HG02870 (cell line): ENCODE data around the gene TSPAN32.
"Not testable (repeated sequence)": the region's sequence is repeated elsewhere in the genome, so short reads cannot be mapped to it uniquely, and the experiment has no call there.

ENCODE experiments used
- ATAC-seq: cut with Tn5 transposase; IDR thresholded peaks from one replicate; pipeline ENCODE4 v1.9.1; 2021; ENCODE audit warnings: mild to moderate bottlenecking, moderate library complexity; ENCODE audit not compliant: unreplicated experiment

The TSPAN32 gene

GRCh38 chr11:2362414-2362813, 60.6 kb downstream of the TSPAN32 start:
- no peak for ATAC-seq

- ATAC-seq: no peak
Measured at GRCh38 chr11:2363130-2363529, 61.3 kb downstream of the TSPAN32 start.

DNA sequence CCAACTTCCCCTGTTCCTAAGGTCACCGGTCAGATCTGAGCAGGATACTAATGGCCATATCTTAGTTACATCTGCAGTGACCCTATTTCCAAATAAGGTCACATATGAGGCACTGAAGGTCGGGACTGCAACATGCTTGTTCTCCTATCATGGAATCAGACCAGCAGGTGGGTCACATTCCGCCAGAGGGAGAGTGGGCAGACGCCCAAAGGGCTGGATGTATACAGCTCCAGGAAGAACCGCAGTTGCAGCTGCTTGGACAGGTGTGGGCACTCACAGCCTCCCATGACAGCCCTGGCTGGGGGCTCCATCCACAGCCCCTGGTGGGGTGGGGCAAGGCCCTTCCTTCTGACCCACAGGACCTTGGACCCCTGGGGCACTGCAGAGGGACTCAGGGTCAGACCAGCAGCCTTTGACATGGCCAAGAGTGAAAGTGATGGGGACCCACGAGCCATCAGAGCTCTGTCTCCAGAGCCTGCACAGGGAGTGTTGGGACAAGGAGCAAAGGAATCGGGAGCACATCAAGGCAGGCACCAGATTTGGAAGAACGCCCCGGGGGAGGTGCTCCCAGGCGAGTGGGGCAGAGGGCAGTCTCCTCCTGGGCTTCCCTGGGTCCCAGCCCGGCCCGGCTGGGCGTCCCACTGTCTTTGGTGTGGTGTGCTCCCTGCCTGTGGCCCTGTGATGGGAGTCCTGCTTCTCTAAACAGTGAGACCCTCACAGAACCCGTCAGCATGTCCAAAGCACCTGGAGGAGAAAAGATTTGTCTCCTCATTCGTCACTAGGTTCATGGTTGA, 62.0 kb downstream of the TSPAN32 start:
- ATAC-seq: no peak

DNA sequence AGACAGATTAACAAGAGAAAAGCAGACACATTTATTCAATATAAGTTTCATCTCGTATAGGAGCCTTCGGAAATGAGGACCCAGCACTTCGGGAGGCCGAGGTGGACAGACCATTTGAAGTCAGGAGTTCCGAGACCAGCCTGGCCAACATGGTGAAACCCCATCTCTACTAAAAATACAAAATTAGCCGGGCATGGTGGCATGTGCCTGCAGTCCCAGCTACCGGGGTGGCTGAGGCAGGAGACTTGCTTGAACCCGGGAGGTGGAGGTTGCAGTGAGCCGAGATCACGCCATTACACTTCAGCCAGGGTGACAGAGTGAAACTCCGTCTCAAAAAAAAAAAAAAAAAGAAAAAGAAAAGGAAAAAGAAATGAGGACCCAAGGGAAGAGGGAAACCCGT, 62.6 kb downstream of the TSPAN32 start:
- not testable (repeated sequence) for ATAC-seq

- no peak for ATAC-seq
Measured at GRCh38 chr11:2365571-2366210, 63.9 kb downstream of the TSPAN32 start.

GRCh38 chr11:2366276-2366675, 64.5 kb downstream of the TSPAN32 start:
- no peak for ATAC-seq

- no peak for ATAC-seq
Measured at GRCh38 chr11:2366733-2367132, 64.9 kb downstream of the TSPAN32 start.

- no peak for ATAC-seq
Measured at GRCh38 chr11:2367266-2368160, 65.7 kb downstream of the TSPAN32 start.
